Neural progenitor cell (in vitro differentiated cells): ENCODE results near the gene MSI2. TPM values are rescaled to one million over a fixed set of nuclear protein-coding genes. Genes with fewer than 3 reads are reported as not detected.

Source experiments
- DNase-seq: peaks from one replicate; pipeline ENCODE4 v3.0.0-alpha.2; 2016; ENCODE audit warnings: low spot score
- H2AFZ ChIP-seq: fragments of 200-600 bp; sonication (generic); replicated peaks from 2 replicates; pipeline ENCODE4 v1.6.1; 2016; ENCODE audit warnings: antibody characterized with exemption
- H3F3A ChIP-seq: fragments of 200-600 bp; sonication (generic); 2 replicates; pipeline ENCODE4 v1.6.1; 2016; ENCODE audit warnings: antibody characterized with exemption, low read depth
- H3K27ac ChIP-seq: fragments of 200-600 bp; sonication (generic); 2 replicates; pipeline ENCODE4 v1.5.1; 2016; ENCODE audit warnings: mild to moderate bottlenecking
- H3K27me3 ChIP-seq: fragments of 200-600 bp; sonication (generic); 2 replicates; pipeline ENCODE4 v1.6.1; 2016; ENCODE audit warnings: mild to moderate bottlenecking, moderate library complexity
- H3K36me3 ChIP-seq: fragments of 200-600 bp; sonication (generic); 2 replicates; pipeline ENCODE4 v1.5.1; 2016
- H3K4me1 ChIP-seq: fragments of 200-600 bp; sonication (generic); 2 replicates; pipeline ENCODE4 v1.6.1; 2016; ENCODE audit warnings: mixed run types
- H3K4me2 ChIP-seq: fragments of 200-600 bp; sonication (generic); 2 replicates; pipeline ENCODE4 v1.6.1; 2016
- H3K4me3 ChIP-seq: fragments of 200-600 bp; sonication (generic); 2 replicates; pipeline ENCODE4 v1.5.1; 2016
- H3K79me2 ChIP-seq: fragments of 200-600 bp; sonication (generic); 2 replicates; pipeline ENCODE4 v1.6.1; 2016; ENCODE audit warnings: low read depth
- H3K9ac ChIP-seq: fragments of 200-600 bp; sonication (generic); 2 replicates; pipeline ENCODE4 v1.6.1; 2016
- H3K9me3 ChIP-seq: fragments of 200-600 bp; sonication (generic); 2 replicates; pipeline ENCODE4 v1.5.1; 2016; ENCODE audit warnings: low read depth
- H4K20me1 ChIP-seq: fragments of 200-600 bp; sonication (generic); 2 replicates; pipeline ENCODE4 v1.6.1; 2016; ENCODE audit warnings: low read depth
- H3K27ac Mint-ChIP-seq: 3 replicates; pipeline ENCODE4 v1.8.0; 2021; ENCODE audit warnings: mixed read lengths
- H3K27me3 Mint-ChIP-seq: 2 replicates; pipeline ENCODE4 v1.8.0; 2022; ENCODE audit warnings: low read depth, mild to moderate bottlenecking, inconsistent platforms, moderate library complexity, mixed read lengths; ENCODE audit not compliant: insufficient read depth
- H3K36me3 Mint-ChIP-seq: 3 replicates; pipeline ENCODE4 v1.8.0; 2021; ENCODE audit warnings: mixed read lengths
- H3K4me1 Mint-ChIP-seq: 3 replicates; pipeline ENCODE4 v1.8.0; 2021; ENCODE audit warnings: mixed read lengths
- H3K4me3 Mint-ChIP-seq: 3 replicates; pipeline ENCODE4 v1.8.0; 2021; ENCODE audit warnings: mild to moderate bottlenecking, moderate library complexity, mixed read lengths
- H3K9me3 Mint-ChIP-seq: 3 replicates; pipeline ENCODE4 v1.8.0; 2020; ENCODE audit warnings: mixed read lengths
- EZH2 ChIP-seq: fragments of 200-600 bp; sonication (generic); IDR thresholded peaks from 2 replicates; pipeline ENCODE4 v1.6.1; 2017; ENCODE audit warnings: antibody characterized with exemption, mild to moderate bottlenecking, moderate library complexity
- EZH2phosphoT487 ChIP-seq: fragments of 200-600 bp; sonication (generic); IDR thresholded peaks from 2 replicates; pipeline ENCODE4 v1.6.1; 2017; ENCODE audit warnings: antibody characterized with exemption
- total RNA-seq: library from RNA; depleted of rRNA; stranded (reverse); fragments of >200 nt; gene quantifications from 2 replicates; pipeline ENCODE4 v1.2.3, GENCODE V29; 2015; ENCODE audit warnings: low replicate concordance
- TF ChIP-seq, protein P1 (sequence below): fragments of 200-600 bp; sonication (generic); IDR thresholded peaks from 2 replicates; pipeline ENCODE4 v1.5.1; 2017; ENCODE audit warnings: antibody characterized with exemption, mild to moderate bottlenecking

MSI2 gene
- total RNA-seq, 1 donor from 2014 or later = 96.9 TPM

DNA sequence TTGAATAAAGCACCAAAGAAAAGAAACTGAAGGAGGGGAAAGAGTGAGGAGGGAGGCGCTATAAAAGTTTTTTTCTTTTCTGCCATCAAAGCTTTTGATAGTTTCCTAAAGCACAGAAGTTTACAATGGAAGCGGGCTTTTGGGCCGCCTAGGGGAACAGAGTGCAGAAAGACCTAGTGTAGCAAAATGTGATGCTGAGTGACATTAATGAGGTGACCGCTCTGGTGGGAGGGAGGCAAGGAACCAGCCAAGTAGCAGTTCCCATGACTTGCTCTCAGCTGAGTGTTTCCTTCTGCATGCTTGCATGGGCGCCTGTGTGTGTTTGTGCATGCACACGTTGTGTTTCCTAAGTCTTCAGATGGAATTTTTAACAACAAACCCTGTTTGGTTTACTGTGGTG, 15.5 kb downstream of the MSI2 start:
- no peak overlapping the region for H3K4me3 ChIP-seq
- peaks cover 32% of the 10 kb centered on the region for H3F3A ChIP-seq
- peak overlapping the region; percentile 70 for H3K27ac ChIP-seq
- Mint-ChIP-seq H3K27me3 (peaks cover 3% of the 10 kb centered on the region), H3K9me3 (no peaks in the 10 kb centered on the region), H3K4me1 (peaks cover 83% of the 10 kb centered on the region), H3K4me3 (peak overlapping the region; percentile 7), H3K27ac (peak overlapping the region; percentile 22), H3K36me3 (peaks cover 59% of the 10 kb centered on the region)
- no peak for TF ChIP-seq EZH2
- TF ChIP-seq, protein P1, sequence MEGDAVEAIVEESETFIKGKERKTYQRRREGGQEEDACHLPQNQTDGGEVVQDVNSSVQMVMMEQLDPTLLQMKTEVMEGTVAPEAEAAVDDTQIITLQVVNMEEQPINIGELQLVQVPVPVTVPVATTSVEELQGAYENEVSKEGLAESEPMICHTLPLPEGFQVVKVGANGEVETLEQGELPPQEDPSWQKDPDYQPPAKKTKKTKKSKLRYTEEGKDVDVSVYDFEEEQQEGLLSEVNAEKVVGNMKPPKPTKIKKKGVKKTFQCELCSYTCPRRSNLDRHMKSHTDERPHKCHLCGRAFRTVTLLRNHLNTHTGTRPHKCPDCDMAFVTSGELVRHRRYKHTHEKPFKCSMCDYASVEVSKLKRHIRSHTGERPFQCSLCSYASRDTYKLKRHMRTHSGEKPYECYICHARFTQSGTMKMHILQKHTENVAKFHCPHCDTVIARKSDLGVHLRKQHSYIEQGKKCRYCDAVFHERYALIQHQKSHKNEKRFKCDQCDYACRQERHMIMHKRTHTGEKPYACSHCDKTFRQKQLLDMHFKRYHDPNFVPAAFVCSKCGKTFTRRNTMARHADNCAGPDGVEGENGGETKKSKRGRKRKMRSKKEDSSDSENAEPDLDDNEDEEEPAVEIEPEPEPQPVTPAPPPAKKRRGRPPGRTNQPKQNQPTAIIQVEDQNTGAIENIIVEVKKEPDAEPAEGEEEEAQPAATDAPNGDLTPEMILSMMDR = no peak
- no peak for TF ChIP-seq EZH2phosphoT487
- peaks cover 14% of the 10 kb centered on the region for H3K36me3 ChIP-seq
- no peak overlapping the region for H2AFZ ChIP-seq
- DNase-seq = peak; percentile 63
- H3K27me3 ChIP-seq = no peaks in the 10 kb centered on the region
- peaks cover 100% of the 10 kb centered on the region for H4K20me1 ChIP-seq
- H3K9me3 ChIP-seq = no peaks in the 10 kb centered on the region
- H3K9ac ChIP-seq = no peak overlapping the region
- peaks cover 44% of the 10 kb centered on the region for H3K4me1 ChIP-seq
- H3K4me2 ChIP-seq = no peak overlapping the region
- peaks cover 100% of the 10 kb centered on the region for H3K79me2 ChIP-seq

DNA sequence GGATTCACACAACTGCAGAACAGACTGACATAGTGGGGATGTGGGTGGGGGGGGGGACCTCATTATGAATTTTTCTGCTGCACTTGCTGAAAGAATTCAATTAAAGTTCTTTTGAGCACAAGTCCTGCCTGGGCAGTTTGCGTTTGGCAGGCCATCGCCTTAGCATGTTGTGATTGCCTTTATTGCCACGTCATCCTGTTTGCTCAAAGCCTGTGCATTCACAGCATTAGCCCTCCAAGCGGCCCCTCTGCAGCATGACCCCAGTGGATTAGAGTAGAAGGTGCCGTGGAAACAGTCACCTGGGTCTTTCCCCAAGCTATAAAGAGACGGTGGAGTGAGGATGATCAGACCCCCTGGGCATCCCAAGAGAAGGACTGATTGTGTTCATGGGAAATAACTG, 17.2 kb downstream of the MSI2 start:
- H3K36me3 ChIP-seq = peaks cover 14% of the 10 kb centered on the region
- no peak overlapping the region for H3K4me3 ChIP-seq
- H3K36me3 Mint-ChIP-seq = peaks cover 51% of the 10 kb centered on the region
- H3K4me1 Mint-ChIP-seq = peaks cover 87% of the 10 kb centered on the region
- peaks cover 29% of the 10 kb centered on the region for H3F3A ChIP-seq
- H3K9me3 ChIP-seq = no peaks in the 10 kb centered on the region
- H3K9me3 Mint-ChIP-seq = no peaks in the 10 kb centered on the region
- no peak overlapping the region for H2AFZ ChIP-seq
- no peaks in the 10 kb centered on the region for H3K27me3 Mint-ChIP-seq
- peak overlapping the region; percentile 3 for H3K4me2 ChIP-seq
- no peak overlapping the region for H3K27ac ChIP-seq
- peak overlapping the region; percentile 79 for H3K27ac Mint-ChIP-seq
- H3K79me2 ChIP-seq = peaks cover 98% of the 10 kb centered on the region
- peaks cover 44% of the 10 kb centered on the region for H3K4me1 ChIP-seq
- no peak for DNase-seq
- H3K4me3 Mint-ChIP-seq = no peak overlapping the region
- no peak overlapping the region for H3K9ac ChIP-seq
- H3K27me3 ChIP-seq = no peaks in the 10 kb centered on the region
- no peak for TF ChIP-seq EZH2phosphoT487
- no peak for TF ChIP-seq EZH2
- TF ChIP-seq, protein P1 = no peak
- peaks cover 100% of the 10 kb centered on the region for H4K20me1 ChIP-seq

DNA sequence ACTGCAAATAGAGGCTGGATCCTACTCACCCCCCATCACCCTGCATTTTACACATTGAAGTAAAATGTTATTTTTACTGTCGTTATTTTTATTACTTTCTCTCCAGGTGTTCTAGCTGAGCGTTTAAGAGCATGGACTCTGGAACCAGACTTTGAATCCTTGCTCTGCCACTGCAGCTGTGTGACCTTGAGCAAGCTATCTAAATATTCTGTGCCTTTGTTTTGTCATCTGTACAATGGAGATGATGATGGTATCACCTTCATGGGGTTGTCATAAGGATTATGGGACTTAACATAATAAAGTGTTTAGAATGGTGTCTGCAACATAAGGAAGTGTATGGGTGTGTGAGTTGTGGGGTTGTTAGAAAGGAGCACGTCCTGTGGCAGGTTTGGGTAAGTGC, 17.8 kb downstream of the MSI2 start:
- no peak overlapping the region for H3K9ac ChIP-seq
- H3K4me3 Mint-ChIP-seq = no peak overlapping the region
- TF ChIP-seq EZH2 (no peak), EZH2phosphoT487 (no peak)
- TF ChIP-seq, protein P1 = no peak
- H3K9me3 Mint-ChIP-seq = no peaks in the 10 kb centered on the region
- H3F3A ChIP-seq = peaks cover 29% of the 10 kb centered on the region
- no peaks in the 10 kb centered on the region for H3K27me3 ChIP-seq
- H3K27ac Mint-ChIP-seq = peak overlapping the region; percentile 17
- H3K4me1 ChIP-seq = peaks cover 44% of the 10 kb centered on the region
- no peak overlapping the region for H2AFZ ChIP-seq
- no peak overlapping the region for H3K4me3 ChIP-seq
- H3K4me1 Mint-ChIP-seq = peaks cover 88% of the 10 kb centered on the region
- peaks cover 100% of the 10 kb centered on the region for H4K20me1 ChIP-seq
- no peak overlapping the region for H3K4me2 ChIP-seq
- peaks cover 98% of the 10 kb centered on the region for H3K79me2 ChIP-seq
- no peaks in the 10 kb centered on the region for H3K9me3 ChIP-seq
- H3K36me3 Mint-ChIP-seq = peaks cover 52% of the 10 kb centered on the region
- H3K27ac ChIP-seq = no peak overlapping the region
- peaks cover 14% of the 10 kb centered on the region for H3K36me3 ChIP-seq
- DNase-seq = no peak
- H3K27me3 Mint-ChIP-seq = no peaks in the 10 kb centered on the region
